ENCODE data around the gene ATXN1.

DNA sequence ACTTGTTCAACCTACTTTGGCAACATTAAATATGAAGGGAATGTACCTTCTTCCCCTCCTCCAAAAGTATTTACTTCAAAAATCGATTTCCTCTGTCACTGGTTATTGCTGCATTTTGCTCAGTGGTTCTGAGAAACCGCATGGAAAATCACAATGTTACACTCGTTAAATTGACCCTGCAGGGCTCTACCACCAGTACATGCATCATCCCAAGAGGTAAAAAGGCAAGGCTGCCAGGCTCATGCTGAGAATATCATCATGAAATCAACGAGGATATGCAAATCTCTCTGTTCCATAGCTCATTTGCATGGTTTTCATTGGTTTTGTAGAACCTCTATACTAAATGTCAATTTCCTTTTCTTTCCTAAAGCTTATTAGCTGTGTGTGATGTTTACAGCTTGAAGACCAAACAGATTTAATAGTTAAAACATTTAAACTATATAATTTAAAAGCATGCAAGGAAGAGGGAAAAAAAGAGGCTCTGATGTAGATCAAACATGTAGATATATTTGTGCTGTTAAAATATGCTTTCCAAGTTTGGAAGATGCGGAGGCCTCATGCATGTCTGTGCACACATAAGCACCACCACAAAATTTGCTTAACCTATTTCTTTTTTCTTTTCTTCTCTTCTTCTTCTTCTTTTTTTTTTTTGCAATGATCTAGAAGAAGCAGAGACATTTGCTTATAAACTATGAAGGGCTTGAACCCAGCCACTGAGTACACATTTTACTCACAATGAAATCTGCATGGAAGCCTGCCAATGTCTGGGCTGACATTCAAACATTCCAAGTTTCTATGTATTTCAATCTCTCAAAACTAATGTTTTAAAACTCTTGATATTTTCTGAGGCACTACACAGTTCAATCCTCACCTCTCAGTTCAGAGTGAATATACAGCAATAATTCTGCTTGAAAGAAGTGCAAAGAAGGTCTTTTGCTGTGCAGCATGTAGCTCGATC lies 328.9 kb downstream of the ATXN1 start:
- TF ChIP-seq CTCF (IDR thresholded peaks at IDR 0.05) (no peak), POLR2A (IDR thresholded peaks at IDR 0.05) (no peak)

Measured in testis (tissue), 2 donors.